ENCODE measurements around the gene POLE.

POLE gene

DNA sequence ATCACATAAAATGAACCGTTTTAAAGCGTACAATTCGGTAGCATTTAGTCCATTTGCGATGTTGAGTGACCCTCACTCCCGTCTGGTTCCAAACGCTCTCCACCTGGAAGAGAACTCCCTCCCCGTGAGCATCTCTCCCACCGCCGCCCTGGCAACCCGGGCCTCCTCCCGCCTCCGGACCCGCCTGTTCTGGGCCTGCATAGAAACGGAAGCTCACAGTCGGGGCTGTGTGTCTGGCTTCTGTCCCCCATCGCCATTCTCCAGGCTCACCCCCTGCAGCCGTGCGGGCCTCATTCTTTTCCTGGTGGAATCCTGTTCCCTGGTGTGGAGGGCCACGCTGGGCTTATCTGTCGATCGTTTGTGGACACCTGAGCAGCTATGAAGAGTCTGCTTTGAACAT, 94.1 kb downstream of the POLE start:
- TF ChIP-seq, protein P1, sequence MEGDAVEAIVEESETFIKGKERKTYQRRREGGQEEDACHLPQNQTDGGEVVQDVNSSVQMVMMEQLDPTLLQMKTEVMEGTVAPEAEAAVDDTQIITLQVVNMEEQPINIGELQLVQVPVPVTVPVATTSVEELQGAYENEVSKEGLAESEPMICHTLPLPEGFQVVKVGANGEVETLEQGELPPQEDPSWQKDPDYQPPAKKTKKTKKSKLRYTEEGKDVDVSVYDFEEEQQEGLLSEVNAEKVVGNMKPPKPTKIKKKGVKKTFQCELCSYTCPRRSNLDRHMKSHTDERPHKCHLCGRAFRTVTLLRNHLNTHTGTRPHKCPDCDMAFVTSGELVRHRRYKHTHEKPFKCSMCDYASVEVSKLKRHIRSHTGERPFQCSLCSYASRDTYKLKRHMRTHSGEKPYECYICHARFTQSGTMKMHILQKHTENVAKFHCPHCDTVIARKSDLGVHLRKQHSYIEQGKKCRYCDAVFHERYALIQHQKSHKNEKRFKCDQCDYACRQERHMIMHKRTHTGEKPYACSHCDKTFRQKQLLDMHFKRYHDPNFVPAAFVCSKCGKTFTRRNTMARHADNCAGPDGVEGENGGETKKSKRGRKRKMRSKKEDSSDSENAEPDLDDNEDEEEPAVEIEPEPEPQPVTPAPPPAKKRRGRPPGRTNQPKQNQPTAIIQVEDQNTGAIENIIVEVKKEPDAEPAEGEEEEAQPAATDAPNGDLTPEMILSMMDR (IDR thresholded peaks at IDR 0.05; ENCODE audit: low read depth, low read length, missing control alignments) = no peak
- DNase-seq (ENCODE audit: low read depth) = no peak
- no peak overlapping the region for H3K4me3 ChIP-seq (ENCODE audit: low read depth, low read length)

- TF ChIP-seq, protein P1 (IDR thresholded peaks at IDR 0.05; ENCODE audit: low read depth, low read length, missing control alignments) = no peak
- DNase-seq (ENCODE audit: low read depth) = no peak
- H3K4me3 ChIP-seq (ENCODE audit: low read depth, low read length) = no peak overlapping the region
Observed at GRCh38 chr12:132592282-132592970, 94.7 kb downstream of the POLE start.

GRCh38 chr12:132591107-132591935, 95.8 kb downstream of the POLE start:
- no peak for DNase-seq (ENCODE audit: low read depth)
- TF ChIP-seq, protein P1 (IDR thresholded peaks at IDR 0.05; ENCODE audit: low read depth, low read length, missing control alignments) = no peak
- no peak overlapping the region for H3K4me3 ChIP-seq (ENCODE audit: low read depth, low read length)

- no peak for DNase-seq (ENCODE audit: low read depth)
- H3K4me3 ChIP-seq (ENCODE audit: low read depth, low read length) = no peak overlapping the region
- TF ChIP-seq, protein P1 (IDR thresholded peaks at IDR 0.05; ENCODE audit: low read depth, low read length, missing control alignments) = no peak
Observed at GRCh38 chr12:132588821-132589669, 98.1 kb downstream of the POLE start.

- TF ChIP-seq, protein P1 (IDR thresholded peaks at IDR 0.05; ENCODE audit: low read depth, low read length, missing control alignments) = no peak
- no peak for DNase-seq (ENCODE audit: low read depth)
- no peak overlapping the region for H3K4me3 ChIP-seq (ENCODE audit: low read depth, low read length)
Observed at GRCh38 chr12:132588319-132588718, 98.8 kb downstream of the POLE start.

DNA sequence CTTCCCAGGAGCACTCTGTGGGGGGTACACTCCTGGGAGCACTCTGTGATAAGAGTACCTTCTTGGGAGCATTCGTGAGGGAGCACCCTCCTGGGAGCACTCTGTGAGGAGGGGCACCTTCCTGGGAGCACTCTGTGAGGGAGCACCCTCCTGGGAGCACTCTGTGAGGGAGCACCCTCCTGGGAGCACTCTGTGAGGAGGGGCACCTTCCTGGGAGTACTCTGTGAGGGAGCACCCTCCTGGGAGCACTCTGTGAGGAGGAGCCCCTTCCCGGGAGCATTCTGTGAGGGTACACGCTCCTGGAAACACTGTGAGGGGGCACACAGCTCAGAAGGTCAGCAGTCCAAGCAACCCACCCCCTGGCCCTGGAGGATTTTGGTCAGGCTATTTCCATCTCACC, 99.4 kb downstream of the POLE start:
- H3K4me3 ChIP-seq (ENCODE audit: low read depth, low read length) = no peak overlapping the region
- TF ChIP-seq, protein P1 (IDR thresholded peaks at IDR 0.05; ENCODE audit: low read depth, low read length, missing control alignments) = no peak
- DNase-seq (ENCODE audit: low read depth) = no peak

Data from GM12864 (cell line).